H9 (cell line): ENCODE results near the gene TBC1D8. TPM values are rescaled to one million over a fixed set of nuclear protein-coding genes. Genes with fewer than 3 reads are reported as not detected.
A peak's percentile ranks its signal among the peaks of the same experiment; 100 is the strongest.

Experiments
- DNase-seq: peaks from one replicate; pipeline ENCODE4 v3.0.0-alpha.2; 2017
- H2AFZ ChIP-seq: one replicate; pipeline ENCODE4 v1.6.1; 2013; ENCODE audit warnings: mild to moderate bottlenecking, low read length, control low read depth, moderate library complexity
- H2AK5ac ChIP-seq: 2 replicates; pipeline ENCODE4 v1.6.1; 2013; ENCODE audit warnings: low read length, control low read depth, mixed read lengths; ENCODE audit not compliant: insufficient read length
- H2BK120ac ChIP-seq: one replicate; pipeline ENCODE4 v1.6.1; 2013; ENCODE audit warnings: low read depth, mild to moderate bottlenecking, low read length, control low read depth, inconsistent platforms; ENCODE audit not compliant: poor library complexity, severe bottlenecking
- H2BK12ac ChIP-seq: 2 replicates; pipeline ENCODE4 v1.6.1; 2013; ENCODE audit warnings: low read length, control low read depth, mixed read lengths, low read depth; ENCODE audit not compliant: insufficient read length
- H2BK15ac ChIP-seq: 2 replicates; pipeline ENCODE4 v1.6.1; 2013; ENCODE audit warnings: low read depth, low read length, control low read depth
- H2BK20ac ChIP-seq: one replicate; pipeline ENCODE4 v1.6.1; 2013; ENCODE audit warnings: low read depth, mild to moderate bottlenecking, low read length, control low read depth, inconsistent platforms; ENCODE audit not compliant: poor library complexity, severe bottlenecking
- H2BK5ac ChIP-seq: 2 replicates; pipeline ENCODE4 v1.6.1; 2013; ENCODE audit warnings: low read length, control low read depth, mixed read lengths; ENCODE audit not compliant: insufficient read length
- H3K14ac ChIP-seq: 2 replicates; pipeline ENCODE4 v1.6.1; 2013; ENCODE audit warnings: low read length, control low read depth; ENCODE audit not compliant: insufficient read depth
- H3K18ac ChIP-seq: 2 replicates; pipeline ENCODE4 v1.6.1; 2013; ENCODE audit warnings: low read depth, mild to moderate bottlenecking, mixed read lengths, low read length, control low read depth; ENCODE audit not compliant: insufficient read length
- H3K23ac ChIP-seq: 2 replicates; pipeline ENCODE4 v1.6.1; 2013; ENCODE audit warnings: low read length, control low read depth, mixed read lengths, low read depth; ENCODE audit not compliant: insufficient read length
- H3K23me2 ChIP-seq: 2 replicates; pipeline ENCODE4 v1.6.1; 2013; ENCODE audit warnings: low read depth, mild to moderate bottlenecking, mixed read lengths, low read length, control low read depth; ENCODE audit not compliant: insufficient read length, poor library complexity, severe bottlenecking
- H3K27ac ChIP-seq: 2 replicates; pipeline ENCODE4 v1.5.1; 2013; ENCODE audit warnings: low read length, control low read depth, mixed read lengths, low read depth; ENCODE audit not compliant: insufficient read length
- H3K27me3 ChIP-seq: 2 replicates; pipeline ENCODE4 v1.6.1; 2013; ENCODE audit warnings: low read length, control low read depth, inconsistent platforms; ENCODE audit not compliant: insufficient read depth
- H3K4ac ChIP-seq: 2 replicates; pipeline ENCODE4 v1.6.1; 2013; ENCODE audit warnings: low read depth, mild to moderate bottlenecking, control low read depth, inconsistent platforms, low read length, moderate library complexity
- H3K4me1 ChIP-seq: 2 replicates; pipeline ENCODE4 v1.6.1; 2013; ENCODE audit warnings: low read length, control low read depth, inconsistent platforms; ENCODE audit not compliant: insufficient read depth
- H3K4me2 ChIP-seq: 2 replicates; pipeline ENCODE4 v1.6.1; 2013; ENCODE audit warnings: low read length, control low read depth, mixed read lengths; ENCODE audit not compliant: insufficient read length, insufficient read depth
- H3K56ac ChIP-seq: 2 replicates; pipeline ENCODE4 v1.6.1; 2013; ENCODE audit warnings: low read depth, mild to moderate bottlenecking, mixed read lengths, low read length, control low read depth; ENCODE audit not compliant: insufficient read length
- H3K79me1 ChIP-seq: 2 replicates; pipeline ENCODE4 v1.6.1; 2013; ENCODE audit warnings: low read depth, mild to moderate bottlenecking, moderate library complexity, low read length, control low read depth, inconsistent platforms; ENCODE audit not compliant: insufficient read depth, poor library complexity, severe bottlenecking
- H3K79me2 ChIP-seq: 2 replicates; pipeline ENCODE4 v1.6.1; 2013; ENCODE audit warnings: low read length, control low read depth, inconsistent platforms; ENCODE audit not compliant: insufficient read depth
- H3K9ac ChIP-seq: 2 replicates; pipeline ENCODE4 v1.6.1; 2013; ENCODE audit warnings: low read length, control low read depth, mixed read lengths; ENCODE audit not compliant: insufficient read length; ENCODE audit errors: extremely low read depth
- H3K9me3 ChIP-seq: one replicate; pipeline ENCODE4 v1.6.1; 2013; ENCODE audit warnings: low read depth, low read length, inconsistent platforms; ENCODE audit not compliant: control insufficient read depth
- H3T11ph ChIP-seq: one replicate; pipeline ENCODE4 v1.6.1; 2013; ENCODE audit warnings: mild to moderate bottlenecking, low read length, control low read depth, inconsistent platforms
- H4K20me1 ChIP-seq: one replicate; pipeline ENCODE4 v1.6.1; 2013; ENCODE audit not compliant: control insufficient read depth, insufficient read length, insufficient read depth
- H4K5ac ChIP-seq: 2 replicates; pipeline ENCODE4 v1.6.1; 2013; ENCODE audit warnings: low read depth, mild to moderate bottlenecking, mixed read lengths, low read length, control low read depth; ENCODE audit not compliant: insufficient read length
- H4K8ac ChIP-seq: replicated peaks from 2 replicates; pipeline ENCODE4 v1.6.1; 2013; ENCODE audit warnings: low read length, control low read depth, mixed read lengths, low read depth; ENCODE audit not compliant: insufficient read length
- H4K91ac ChIP-seq: 2 replicates; pipeline ENCODE4 v1.6.1; 2013; ENCODE audit warnings: low read depth, mild to moderate bottlenecking, moderate library complexity, mixed read lengths, low read length, control low read depth; ENCODE audit not compliant: insufficient read length
- H3K27ac Mint-ChIP-seq, 3 experiments: 2 replicates in 2 of 3; 3 replicates in 1 of 3; pipeline ENCODE4 v1.8.0; 2020 to 2021; ENCODE audit warnings: mixed read lengths in 3 of 3, mild to moderate bottlenecking in 1 of 3, moderate library complexity in 1 of 3
- H3K27me3 Mint-ChIP-seq: 2 replicates; pipeline ENCODE4 v1.8.0; 2021; ENCODE audit warnings: low read depth, mild to moderate bottlenecking, moderate library complexity, mixed read lengths
- H3K36me3 Mint-ChIP-seq, 3 experiments: 2 replicates in 2 of 3; 3 replicates in 1 of 3; pipeline ENCODE4 v1.8.0; 2020 to 2021; ENCODE audit warnings: low read depth in 3 of 3, mixed read lengths in 3 of 3; ENCODE audit not compliant: insufficient read depth in 1 of 3
- H3K4me1 Mint-ChIP-seq, 2 experiments: 2 replicates each; pipeline ENCODE4 v1.8.0; 2020; ENCODE audit warnings: mixed read lengths in 2 of 2
- H3K4me3 Mint-ChIP-seq, 2 experiments: 2 replicates in 1 of 2; 3 replicates in 1 of 2; pipeline ENCODE4 v1.8.0; 2020 to 2021; ENCODE audit warnings: mild to moderate bottlenecking in 2 of 2, mixed read lengths in 2 of 2, moderate library complexity in 1 of 2
- H3K9me3 Mint-ChIP-seq, 2 experiments: 2 replicates in 1 of 2; 3 replicates in 1 of 2; pipeline ENCODE4 v1.8.0; 2020; ENCODE audit warnings: mild to moderate bottlenecking in 2 of 2, mixed read lengths in 2 of 2, moderate library complexity in 1 of 2
- CTCF ChIP-seq: fragments of 200-600 bp; sonication (generic); conservative IDR thresholded peaks from 3 replicates; pipeline ENCODE4 v1.8.0; 2021; ENCODE audit warnings: antibody characterized with exemption, mild to moderate bottlenecking
- WGBS: extraction: QIAGEN DNeasy Blood & Tissue Kit; methylation state at CpG from one replicate; pipeline ENCODE4 v1.1.7; 2013; ENCODE audit warnings: missing lambda C conversion rate, low lambda C conversion rate, mixed read lengths; ENCODE audit not compliant: insufficient read length; ENCODE audit errors: extremely low coverage; 5-methylcytosine and 5-hydroxymethylcytosine counted together
- total RNA-seq: library from RNA; stranded (reverse); gene quantifications from 2 replicates; pipeline ENCODE4 v1.2.1, GENCODE V29; 2021

The TBC1D8 gene
- total RNA-seq, 1 experiment from 2014 or later: 16.6 TPM

GRCh38 chr2:101148777-101149176 lies 2.4 kb downstream of the TBC1D8 start:
- no peak for TF ChIP-seq CTCF
- Histone ChIP-seq H3K4me2 (no peak overlapping the region), H3K79me2 (peaks cover 14% of the 10 kb centered on the region; the same call in 1 of the 2 replicates)

More at GRCh38 chr2:101148777-101149176, 2.4 kb downstream of the TBC1D8 start:
- Mint-ChIP-seq H3K27ac (no peak overlapping the region), H3K9me3 (no peaks in the 10 kb centered on the region), H3K27me3 (peaks cover 15% of the 10 kb centered on the region), H3K4me3 (peak overlapping the region in 1 of 2 experiments; percentile 83; a peak in 3 of 5 replicates), H3K4me1 (peaks cover 71 to 73% of the 10 kb centered on the region in 2 experiments), H3K36me3 (no peaks in the 10 kb centered on the region; a peak in 2 of 7 replicates)
- H3K18ac ChIP-seq: no peak overlapping the region
- no peak overlapping the region for H3T11ph ChIP-seq
- no peak overlapping the region for H2BK15ac ChIP-seq
- H4K5ac ChIP-seq: no peak overlapping the region
- H3K4me1 ChIP-seq: peaks cover 6% of the 10 kb centered on the region; the same call in 1 of the 2 replicates
- no peak for DNase-seq
- H3K27me3 ChIP-seq: no peaks in the 10 kb centered on the region; the same call in 1 of the 2 replicates
- H4K20me1 ChIP-seq: no peaks in the 10 kb centered on the region
- no peak overlapping the region for H3K23ac ChIP-seq
- no peak overlapping the region for H2BK20ac ChIP-seq
- no CpG with 5 or more reads among the region's 5 CpGs for WGBS
- H3K79me1 ChIP-seq: no peaks in the 10 kb centered on the region
- H2BK120ac ChIP-seq: no peak overlapping the region
- H3K27ac ChIP-seq: no peak overlapping the region
- no peak overlapping the region for H4K91ac ChIP-seq
- H3K9me3 ChIP-seq: no peaks in the 10 kb centered on the region
- no peak overlapping the region for H2AFZ ChIP-seq
- no peak overlapping the region for H3K56ac ChIP-seq
- no peak overlapping the region for H4K8ac ChIP-seq
- no peak overlapping the region for H2BK12ac ChIP-seq
- no peak overlapping the region for H3K4ac ChIP-seq
- H3K14ac ChIP-seq: no peak overlapping the region
- no peak overlapping the region for H2BK5ac ChIP-seq
- H2AK5ac ChIP-seq: no peak overlapping the region
- H3K23me2 ChIP-seq: peaks cover 19% of the 10 kb centered on the region
- no peak overlapping the region for H3K9ac ChIP-seq
